HCT116 (cell line): ENCODE measurements around the gene CSHL1. TPM values are rescaled to one million over a fixed set of nuclear protein-coding genes. Genes with fewer than 3 reads are reported as not detected.

Experiments used
- ATAC-seq: fragments of 200-7000 bp; cut with Tn5 transposase; 2 replicates; pipeline ENCODE4 v1.9.1; 2020; ENCODE audit warnings: mild to moderate bottlenecking, moderate library complexity
- Bru-seq: library from RNA; stranded (reverse); fragments of 400-500 nt; gene quantifications from one replicate; lab custom pipeline; 2021; lab: Mats Ljungman, UMichigan
- BruChase-seq, 2 experiments: library from RNA; stranded (reverse); fragments of 400-500 nt; gene quantifications; one replicate each; lab custom pipeline; 2021; lab: Mats Ljungman, UMichigan
- BruUV-seq: library from RNA; stranded (reverse); fragments of 400-500 nt; replicated peaks from 2 replicates; lab custom pipeline; 2021; lab: Mats Ljungman, UMichigan
- CTCF ChIA-PET: fragments of 300-600 bp; sonication (Branson Sonifier 250); formaldehyde crosslinking; loops from one replicate; lab custom pipeline; 2021; ENCODE audit warnings: antibody characterized with exemption; lab: Charles Lee
- POLR2A ChIA-PET: fragments of 300-600, 350-600 bp; sonication (Branson Sonifier 250); formaldehyde crosslinking; loops from one replicate; lab custom pipeline; 2021; ENCODE audit warnings: antibody characterized with exemption; lab: Charles Lee
- RAD21 ChIA-PET, 2 experiments: fragments of 300-600 bp; sonication (Branson Sonifier 250); formaldehyde crosslinking; loops; one replicate each; lab custom pipeline; 2023; ENCODE audit warnings: low total read pairs in 2 of 2; ENCODE audit not compliant: uncharacterized antibody in 2 of 2, unreplicated experiment in 2 of 2, low non-redundant PET in 1 of 2; lab: Charles Lee
- DNase-seq: peaks from one replicate; pipeline ENCODE4 v3.0.0-alpha.2; 2010; ENCODE audit warnings: low read depth, low spot score
- H2AFZ ChIP-seq: fragments of 200-600 bp; shearing (Covaris generic), sonication (generic); 2 replicates; pipeline ENCODE4 v1.6.1; 2017; ENCODE audit warnings: low read depth, mixed run types, mixed read lengths, antibody characterized with exemption, low read length; ENCODE audit not compliant: poor library complexity, severe bottlenecking
- H3K27ac ChIP-seq: 2 replicates; pipeline ENCODE4 v1.5.1; 2012; ENCODE audit warnings: low read depth, low read length
- H3K27me3 ChIP-seq: fragments of 200-600 bp; sonication (generic); 2 replicates; pipeline ENCODE4 v1.6.1; 2016; ENCODE audit warnings: mixed run types, low read length, mixed read lengths; ENCODE audit not compliant: insufficient read depth
- H3K36me3 ChIP-seq, 2 experiments: fragments of 200-500 bp in 1 of 2; fragments of 200-600 bp in 1 of 2; sonication (Bioruptor generic) in 1 of 2; sonication (generic) in 1 of 2; 2 replicates each; pipeline versions ENCODE4 v1.5.1 to v1.6.1; 2014 to 2016; ENCODE audit warnings: low read length in 2 of 2, inconsistent platforms in 1 of 2, mixed read lengths in 1 of 2, mixed run types in 1 of 2; ENCODE audit not compliant: insufficient read depth in 2 of 2, control insufficient read depth in 1 of 2
- H3K4me1 ChIP-seq, 2 experiments: fragments of 200-600 bp in 1 of 2; sonication (generic) in 1 of 2; 2 replicates each; pipeline versions ENCODE4 v1.5.1 to v1.6.1; 2012 to 2017; ENCODE audit warnings: low read length in 2 of 2, inconsistent platforms in 1 of 2, mild to moderate bottlenecking in 1 of 2, mixed read lengths in 1 of 2, mixed run types in 1 of 2, moderate library complexity in 1 of 2; ENCODE audit not compliant: insufficient read depth in 2 of 2, control insufficient read depth in 1 of 2
- H3K4me2 ChIP-seq: fragments of 200-600 bp; sonication (generic); 2 replicates; pipeline ENCODE4 v1.6.1; 2017; ENCODE audit warnings: mixed run types, low read length, mixed read lengths
- H3K4me3 ChIP-seq, 2 experiments: fragments of 200-600 bp in 1 of 2; sonication (generic) in 1 of 2; replicated peaks in 1 of 2; 2 replicates each; pipeline ENCODE4 v1.5.1; 2011 to 2016; ENCODE audit warnings: low read length in 2 of 2, control low read depth in 1 of 2, low read depth in 1 of 2, mild to moderate bottlenecking in 1 of 2, mixed read lengths in 1 of 2, mixed run types in 1 of 2
- H3K79me2 ChIP-seq: fragments of 200-600 bp; sonication (generic); 2 replicates; pipeline ENCODE4 v1.6.1; 2017; ENCODE audit warnings: mild to moderate bottlenecking, mixed run types, low read length, moderate library complexity, mixed read lengths; ENCODE audit not compliant: insufficient read depth
- H3K9ac ChIP-seq: fragments of 200-600 bp; sonication (generic); 2 replicates; pipeline ENCODE4 v1.6.1; 2016; ENCODE audit warnings: low read length, mixed read lengths
- H3K9me2 ChIP-seq: fragments of 200-600 bp; sonication (generic), shearing (Covaris generic); 2 replicates; pipeline ENCODE4 v1.6.1; 2017; ENCODE audit warnings: mixed run types, mild to moderate bottlenecking, moderate library complexity; ENCODE audit not compliant: insufficient read depth
- H3K9me3 ChIP-seq, 2 experiments: fragments of 200-500 bp in 1 of 2; fragments of 200-600 bp in 1 of 2; sonication (Bioruptor generic) in 1 of 2; sonication (generic) in 1 of 2; 2 replicates each; pipeline ENCODE4 v1.6.1; 2014 to 2017; ENCODE audit warnings: low read length in 2 of 2, mixed read lengths in 2 of 2, inconsistent platforms in 1 of 2, low read depth in 1 of 2, mild to moderate bottlenecking in 1 of 2, mixed run types in 1 of 2, moderate library complexity in 1 of 2; ENCODE audit not compliant: control insufficient read depth in 1 of 2, insufficient read depth in 1 of 2
- H4K20me1 ChIP-seq: fragments of 200-600 bp; sonication (generic), shearing (Covaris generic); 2 replicates; pipeline ENCODE4 v1.6.1; 2017; ENCODE audit warnings: mixed run types, mild to moderate bottlenecking, moderate library complexity; ENCODE audit not compliant: insufficient read depth
- ATF3 ChIP-seq: IDR thresholded peaks from 2 replicates; pipeline ENCODE4 v1.6.1; 2012
- CBX3 ChIP-seq: IDR thresholded peaks from 2 replicates; pipeline ENCODE4 v1.6.1; 2012; ENCODE audit warnings: low read depth
- CEBPB ChIP-seq: IDR thresholded peaks from 2 replicates; pipeline ENCODE4 v1.6.1; 2012; ENCODE audit warnings: low read depth
- EGR1 ChIP-seq: IDR thresholded peaks from 2 replicates; pipeline ENCODE4 v1.6.1; 2012; ENCODE audit warnings: low read depth
- ELF1 ChIP-seq: IDR thresholded peaks from 2 replicates; pipeline ENCODE4 v1.6.1; 2012; ENCODE audit warnings: low read depth, borderline replicate concordance
- EZH2 ChIP-seq: fragments of 200-600 bp; sonication (generic); IDR thresholded peaks from 2 replicates; pipeline ENCODE4 v1.6.1; 2017; ENCODE audit warnings: antibody characterized with exemption, mixed run types
- EZH2phosphoT487 ChIP-seq: fragments of 200-600 bp; IDR thresholded peaks from 2 replicates; pipeline ENCODE4 v1.6.1; 2018; ENCODE audit warnings: antibody characterized with exemption, borderline replicate concordance
- FOSL1 ChIP-seq: IDR thresholded peaks from 2 replicates; pipeline ENCODE4 v1.6.1; 2012; ENCODE audit warnings: low read depth
- POLR2A ChIP-seq: IDR thresholded peaks from 2 replicates; pipeline ENCODE4 v1.7.0; 2011; ENCODE audit warnings: borderline replicate concordance; ENCODE audit not compliant: insufficient read depth, insufficient read length; ENCODE audit errors: extremely low read depth
- REST ChIP-seq: IDR thresholded peaks from 2 replicates; pipeline ENCODE4 v1.6.1; 2012; ENCODE audit warnings: low read depth
- SP1 ChIP-seq: IDR thresholded peaks from 2 replicates; pipeline ENCODE4 v1.6.1; 2012; ENCODE audit warnings: low read depth
- TCF7L2 ChIP-seq: IDR thresholded peaks from 2 replicates; pipeline ENCODE4 v1.7.0; 2011; ENCODE audit warnings: borderline replicate concordance, inconsistent platforms; ENCODE audit not compliant: insufficient read depth, insufficient read length; ENCODE audit errors: extremely low read depth
- YY1 ChIP-seq: IDR thresholded peaks from 2 replicates; pipeline ENCODE4 v1.6.1; 2011; ENCODE audit warnings: low read length, low read depth, moderate library complexity, mild to moderate bottlenecking; ENCODE audit not compliant: insufficient replicate concordance; ENCODE audit errors: extremely low read depth
- ZBTB33 ChIP-seq: IDR thresholded peaks from 2 replicates; pipeline ENCODE4 v1.6.1; 2011; ENCODE audit warnings: mild to moderate bottlenecking, low read length, moderate library complexity; ENCODE audit not compliant: insufficient replicate concordance; ENCODE audit errors: extremely low read depth
- ZNF274 ChIP-seq: fragments of 200-500 bp; sonication (Bioruptor generic); IDR thresholded peaks from 2 replicates; pipeline ENCODE4 v1.6.1; 2014; ENCODE audit warnings: mild to moderate bottlenecking, low read depth, low read length, inconsistent platforms
- intact Hi-C: fragments of 100-400 bp; cut with micrococcal nuclease; formaldehyde crosslinking; loops from 2 replicates; pipeline ENCODE4 v1.10.0; 2022
- long read RNA-seq: library from polyadenylated mRNA; unstranded; transcript quantifications from one replicate; pipeline ENCODE4 v2.0.0, GENCODE V29; 2021; ENCODE audit not compliant: unreplicated experiment
- polyA plus RNA-seq: library from polyadenylated mRNA; unstranded; fragments of >200 nt; gene quantifications from 2 replicates; pipeline ENCODE4 v1.2.1, GENCODE V29; 2012; ENCODE audit warnings: missing spikeins
- total RNA-seq: library from RNA; stranded (reverse); gene quantifications from one replicate; pipeline ENCODE4 v1.2.1, GENCODE V29; 2021; ENCODE audit not compliant: unreplicated experiment

The CSHL1 gene
- total RNA-seq (not detected), Bru-seq, nascent RNA (not detected), BruChase-seq, experiment 1, labeled RNA remaining after a 6-hour chase (not detected), BruChase-seq, experiment 2, labeled RNA remaining after a 2-hour chase (not detected)
- polyA plus RNA-seq, result not detected in 2 replicates
- long read RNA-seq, result 0 reads

- ChIA-PET CTCF (interaction anchor here (0.6 to 3.6 kb wide), 11 partner anchors 8 to 303 kb away, joined by 3 to 28 read pairs (median 6); partner anchors contain the start of gene GH1), POLR2A (interaction anchor here (1.4 kb wide), 1 partner anchor 234 kb away, joined by 5 read pairs; no protein-coding TSS in a partner anchor), RAD21 (interaction anchor here (1.5 to 2.3 kb wide), 2 partner anchors 36 to 222 kb away, joined by 4 to 7 read pairs; no protein-coding TSS in a partner anchor)
- Histone ChIP-seq H3K4me1 (no peaks in the 10 kb centered on the region), H3K4me2 (no peak within 1 kb of the TSS), H3K9ac (no peak within 1 kb of the TSS), H2AFZ (no peak within 1 kb of the TSS), H3K36me3 (no peaks in the 10 kb centered on the region), H3K9me2 (no peaks in the 10 kb centered on the region), H4K20me1 (no peaks in the 10 kb centered on the region), H3K27me3 (no peaks in the 10 kb centered on the region; the same call in 1 of the 2 replicates), H3K27ac (no peak within 1 kb of the TSS), H3K79me2 (no peaks in the 10 kb centered on the region)
- no peak for ATAC-seq
- BruUV-seq, result no TSS peak
- no peak for DNase-seq
- no peak for TF ChIP-seq EZH2phosphoT487
- no peak for TF ChIP-seq REST
- no peak for TF ChIP-seq TCF7L2
- no peak for TF ChIP-seq ZNF274
- no peak for TF ChIP-seq ZBTB33
- TF ChIP-seq EGR1, result no peak
- no peak for TF ChIP-seq EZH2
- TF ChIP-seq FOSL1, result no peak
- no peak for TF ChIP-seq ATF3
- TF ChIP-seq POLR2A, result no peak
- TF ChIP-seq CEBPB, result no peak
- no peak for TF ChIP-seq SP1
- no peak for TF ChIP-seq YY1
- no peak for TF ChIP-seq CBX3
- no peak for TF ChIP-seq ELF1
- TF ChIP-seq, all 23 proteins: peak for 0
- no peak within 1 kb of the TSS for H3K4me3 ChIP-seq
- intact Hi-C loops, result loop anchor here (5.0 kb wide), 1 partner anchor 371 kb away; no protein-coding TSS in a partner anchor
- no peaks in the 10 kb centered on the region for H3K9me3 ChIP-seq
Observed at GRCh38 chr17:63911041-63911635, at the start of gene CSHL1. Gene CSHL1, minus strand, starts transcription at chr17:63911258. Its CDS starts 62 bp downstream, at chr17:63911196.
